H1 (cell line): ENCODE measurements around the gene THADA. TPM values are rescaled to one million over a fixed set of nuclear protein-coding genes. Genes with fewer than 3 reads are reported as not detected.

ENCODE experiments used
- CTBP2 ChIP-seq: IDR thresholded peaks from 2 replicates; pipeline ENCODE4 v1.7.0; 2011; ENCODE audit warnings: borderline replicate concordance, mild to moderate bottlenecking, moderate library complexity, mixed read lengths, low read length; ENCODE audit not compliant: insufficient read depth, insufficient read length
- GTF2F1 ChIP-seq: IDR thresholded peaks from 2 replicates; pipeline ENCODE4 v1.6.1; 2012; ENCODE audit warnings: low read depth, low read length, improper control_type of control experiment, borderline replicate concordance
- KDM4A ChIP-seq: IDR thresholded peaks from one replicate; pipeline ENCODE4 v1.7.1; 2012; ENCODE audit warnings: low read depth, mild to moderate bottlenecking, moderate library complexity, low read length, inconsistent platforms; ENCODE audit not compliant: severe bottlenecking
- SRF ChIP-seq: IDR thresholded peaks from 2 replicates; pipeline ENCODE4 v1.6.1; 2011; ENCODE audit warnings: mild to moderate bottlenecking, low read depth, low read length, moderate library complexity
- polyA plus RNA-seq, 7 experiments: library from polyadenylated mRNA; depleted of rRNA in 3 of 7; stranded (reverse) in 5 of 7; unstranded in 2 of 7; fragments of >200 nt in 5 of 7; fragments of 200-250 nt in 2 of 7; gene quantifications; 1 replicate in 5 of 7; 2 replicates in 1 of 7; 4 replicates in 1 of 7; pipeline versions ENCODE4 v1.2.1 to v1.2.3, GENCODE V29; 2011 to 2013; ENCODE audit warnings: missing spikeins in 2 of 7, mixed read lengths in 2 of 7
- total RNA-seq: library from RNA; stranded (reverse); fragmentation: NEBNext Ultra II Directional; extraction: Animal tissue kit (Norgen Biotek cat#: 25700); gene quantifications from 2 replicates; pipeline ENCODE4 v1.2.1, GENCODE V29; 2021
- TF ChIP-seq, protein P1 (sequence below): IDR thresholded peaks from 2 replicates; pipeline ENCODE4 v1.6.1; 2012; ENCODE audit warnings: inconsistent platforms

The THADA gene
- total and polyA plus RNA-seq, 2 of the 8 experiments (the other 6 are each of a cell fraction or from before 2014, with no cell fraction given), result 22.4 to 26.8 TPM

DNA sequence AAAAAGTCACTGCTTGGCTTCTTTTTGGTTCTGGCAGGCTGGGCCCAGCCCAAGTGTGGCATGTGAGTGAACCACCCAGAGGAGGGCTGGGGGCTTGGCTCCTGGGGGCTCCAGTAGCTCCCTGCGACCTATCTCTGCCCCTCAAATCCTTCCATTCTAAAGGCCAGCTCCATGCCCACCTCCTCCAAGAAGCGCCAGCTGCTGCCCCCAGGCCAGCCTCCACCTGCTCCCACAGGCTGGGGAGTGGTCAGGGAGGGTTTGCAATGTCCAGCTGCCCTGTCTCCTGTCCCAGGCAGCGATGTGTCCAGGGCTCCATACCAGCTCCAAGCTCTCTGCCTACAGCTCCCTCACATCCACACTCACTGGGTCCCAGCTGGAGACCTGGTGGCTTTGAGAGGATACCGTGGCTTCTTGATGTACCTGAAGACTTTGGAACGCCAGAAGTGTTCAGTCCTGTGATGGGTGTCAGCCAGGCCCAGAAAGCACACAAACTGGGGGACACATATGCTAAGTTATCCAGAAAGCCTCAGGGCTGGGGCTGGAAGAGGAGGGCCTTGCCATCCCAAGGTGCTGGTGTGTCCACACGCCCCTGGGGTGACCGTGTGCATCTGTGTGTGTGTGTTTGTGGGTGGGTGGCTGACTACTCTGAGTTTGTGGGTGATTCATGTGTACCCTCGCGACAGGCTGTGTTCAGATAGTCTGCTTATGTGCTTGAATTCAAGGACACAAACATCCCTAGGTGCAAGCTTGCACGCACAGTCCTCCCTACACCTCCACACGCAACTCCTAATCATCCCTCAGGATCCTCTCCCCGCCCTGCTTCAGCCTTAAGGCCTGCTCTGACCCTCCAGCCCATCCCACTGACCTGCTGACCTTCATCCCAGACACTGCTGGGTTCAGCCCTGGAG is 402.8 kb downstream of the THADA start (continued):
- TF ChIP-seq, protein P1, sequence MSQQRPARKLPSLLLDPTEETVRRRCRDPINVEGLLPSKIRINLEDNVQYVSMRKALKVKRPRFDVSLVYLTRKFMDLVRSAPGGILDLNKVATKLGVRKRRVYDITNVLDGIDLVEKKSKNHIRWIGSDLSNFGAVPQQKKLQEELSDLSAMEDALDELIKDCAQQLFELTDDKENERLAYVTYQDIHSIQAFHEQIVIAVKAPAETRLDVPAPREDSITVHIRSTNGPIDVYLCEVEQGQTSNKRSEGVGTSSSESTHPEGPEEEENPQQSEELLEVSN, result no peak
- TF ChIP-seq SRF, result no peak
- TF ChIP-seq CTBP2, result no peak
- no peak for TF ChIP-seq KDM4A
- TF ChIP-seq GTF2F1, result no peak
